ENCODE data around the gene MYF6. TPM values are rescaled to one million over a fixed set of nuclear protein-coding genes. Genes with fewer than 3 reads are reported as not detected.

MYF6 gene
- total and polyA plus RNA-seq, 2 experiments from 2014 or later: 0.30 TPM; not detected in 1

DNA sequence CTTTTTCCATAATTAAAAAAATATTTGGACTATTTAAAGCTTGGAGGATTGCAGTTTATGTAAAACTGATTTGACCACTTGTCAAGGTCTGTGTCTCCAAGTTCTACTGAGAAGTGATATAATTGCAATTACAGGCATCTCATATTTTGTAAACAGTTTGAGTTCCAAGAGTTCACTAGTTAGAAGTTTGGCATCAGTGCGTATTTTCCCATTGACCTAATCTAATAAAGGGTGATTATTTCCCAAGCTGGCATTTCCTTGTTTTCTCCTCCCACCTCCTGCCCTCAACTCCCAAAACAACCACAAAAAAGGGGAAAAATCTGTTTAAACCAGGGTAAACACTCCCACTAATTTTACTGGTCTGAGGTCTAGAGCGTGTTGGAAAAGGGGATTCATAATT, 3.0 kb upstream of the MYF6 start:
- TF ChIP-seq CTCF (IDR thresholded peaks at IDR 0.05; ENCODE audit: poor library complexity) (no peak), EZH2 (IDR thresholded peaks at IDR 0.05; ENCODE audit: borderline replicate concordance) (no peak), EZH2phosphoT487 (IDR thresholded peaks at IDR 0.05; ENCODE audit: low read depth, severe bottlenecking, unreplicated experiment) (no peak)
- 86% methylated on average over 2 of the region's 2 CpGs for WGBS (ENCODE audit: low lambda C conversion rate, missing lambda C conversion rate)
- peaks cover 32% of the 10 kb centered on the region for H3K27me3 ChIP-seq

DNA sequence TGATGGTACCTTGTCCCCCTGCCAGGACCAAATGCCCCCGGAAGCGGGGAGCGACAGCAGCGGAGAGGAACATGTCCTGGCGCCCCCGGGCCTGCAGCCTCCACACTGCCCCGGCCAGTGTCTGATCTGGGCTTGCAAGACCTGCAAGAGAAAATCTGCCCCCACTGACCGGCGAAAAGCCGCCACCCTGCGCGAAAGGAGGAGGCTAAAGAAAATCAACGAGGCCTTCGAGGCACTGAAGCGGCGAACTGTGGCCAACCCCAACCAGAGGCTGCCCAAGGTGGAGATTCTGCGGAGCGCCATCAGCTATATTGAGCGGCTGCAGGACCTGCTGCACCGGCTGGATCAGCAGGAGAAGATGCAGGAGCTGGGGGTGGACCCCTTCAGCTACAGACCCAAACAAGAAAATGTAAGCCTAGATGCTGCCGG, 410 bp downstream of the MYF6 start:
- no peaks in the 10 kb centered on the region for H3K9me3 ChIP-seq (ENCODE audit: low read depth)
- no peak for DNase-seq (ENCODE audit: low spot score)
- no peak overlapping the region for H3K4me3 ChIP-seq
- H3K27ac ChIP-seq: no peak overlapping the region
- no peaks in the 10 kb centered on the region for H3K79me2 ChIP-seq
- no peaks in the 10 kb centered on the region for H3K4me1 ChIP-seq (ENCODE audit: insufficient read depth)
- WGBS (ENCODE audit: low lambda C conversion rate, missing lambda C conversion rate): 35% methylated on average over 21 of the region's 21 CpGs
- peak overlapping the region; percentile 79 for H3K4me2 ChIP-seq
- H4K20me1 ChIP-seq (ENCODE audit: insufficient read depth, poor library complexity, severe bottlenecking): no peaks in the 10 kb centered on the region
- no peak for TF ChIP-seq EZH2 (IDR thresholded peaks at IDR 0.05; ENCODE audit: borderline replicate concordance)
- no peak for TF ChIP-seq CTCF (IDR thresholded peaks at IDR 0.05; ENCODE audit: poor library complexity)
- no peak for TF ChIP-seq EZH2phosphoT487 (IDR thresholded peaks at IDR 0.05; ENCODE audit: low read depth, severe bottlenecking, unreplicated experiment)
- H3K36me3 ChIP-seq (replicated peaks; ENCODE audit: insufficient read depth, low read depth): no peaks in the 10 kb centered on the region
- peak overlapping the region; percentile 75 for H2AFZ ChIP-seq
- peaks cover 61% of the 10 kb centered on the region for H3K27me3 ChIP-seq
- no peaks in the 10 kb centered on the region for H3K9me2 ChIP-seq (replicated peaks; ENCODE audit: insufficient read depth)

More for the DNA sequence above, 3.0 kb upstream of the MYF6 start:
- no peaks in the 10 kb centered on the region for H3K79me2 ChIP-seq
- no peak overlapping the region for H3K27ac ChIP-seq
- H4K20me1 ChIP-seq (ENCODE audit: insufficient read depth, poor library complexity, severe bottlenecking): no peaks in the 10 kb centered on the region
- no peak for DNase-seq (ENCODE audit: low spot score)
- H3K4me1 ChIP-seq (ENCODE audit: insufficient read depth): no peaks in the 10 kb centered on the region
- no peaks in the 10 kb centered on the region for H3K9me3 ChIP-seq (ENCODE audit: low read depth)
- no peak overlapping the region for H3K4me2 ChIP-seq
- H3K36me3 ChIP-seq (replicated peaks; ENCODE audit: insufficient read depth, low read depth): no peaks in the 10 kb centered on the region
- H3K9me2 ChIP-seq (replicated peaks; ENCODE audit: insufficient read depth): no peaks in the 10 kb centered on the region
- no peak overlapping the region for H3K4me3 ChIP-seq
- H2AFZ ChIP-seq: no peak overlapping the region

GRCh38 chr12:80708259-80708974, 983 bp downstream of the MYF6 start:
- no peaks in the 10 kb centered on the region for H3K4me1 ChIP-seq (ENCODE audit: insufficient read depth)
- H3K79me2 ChIP-seq: no peaks in the 10 kb centered on the region
- WGBS (ENCODE audit: low lambda C conversion rate, missing lambda C conversion rate): 6% methylated on average over 41 of the region's 50 CpGs
- H3K4me3 ChIP-seq: no peak overlapping the region
- no peaks in the 10 kb centered on the region for H3K9me3 ChIP-seq (ENCODE audit: low read depth)
- H3K9me2 ChIP-seq (replicated peaks; ENCODE audit: insufficient read depth): no peaks in the 10 kb centered on the region
- H3K4me2 ChIP-seq: peak overlapping the region; percentile 79
- no peak for DNase-seq (ENCODE audit: low spot score)
- no peak overlapping the region for H3K27ac ChIP-seq
- H3K36me3 ChIP-seq (replicated peaks; ENCODE audit: insufficient read depth, low read depth): no peaks in the 10 kb centered on the region
- H3K27me3 ChIP-seq: peaks cover 62% of the 10 kb centered on the region
- no peak for TF ChIP-seq EZH2phosphoT487 (IDR thresholded peaks at IDR 0.05; ENCODE audit: low read depth, severe bottlenecking, unreplicated experiment)
- H2AFZ ChIP-seq: peak overlapping the region; percentile 75
- no peaks in the 10 kb centered on the region for H4K20me1 ChIP-seq (ENCODE audit: insufficient read depth, poor library complexity, severe bottlenecking)

GRCh38 chr12:80708975-80709328, 1.5 kb downstream of the MYF6 start:
- TF ChIP-seq EZH2phosphoT487 (IDR thresholded peaks at IDR 0.05; ENCODE audit: low read depth, severe bottlenecking, unreplicated experiment) (no peak), CTCF (IDR thresholded peaks at IDR 0.05; ENCODE audit: poor library complexity) (no peak), EZH2 (IDR thresholded peaks at IDR 0.05; ENCODE audit: borderline replicate concordance) (no peak)
- no peaks in the 10 kb centered on the region for H3K9me2 ChIP-seq (replicated peaks; ENCODE audit: insufficient read depth)
- no peaks in the 10 kb centered on the region for H3K4me1 ChIP-seq (ENCODE audit: insufficient read depth)
- peak overlapping the region; percentile 75 for H2AFZ ChIP-seq
- H3K27ac ChIP-seq: no peak overlapping the region
- DNase-seq (ENCODE audit: low spot score): no peak
- no peaks in the 10 kb centered on the region for H3K9me3 ChIP-seq (ENCODE audit: low read depth)
- no peaks in the 10 kb centered on the region for H3K36me3 ChIP-seq (replicated peaks; ENCODE audit: insufficient read depth, low read depth)
- H3K4me2 ChIP-seq: peak overlapping the region; percentile 79
- no peak overlapping the region for H3K4me3 ChIP-seq
- 42% methylated on average over 10 of the region's 10 CpGs for WGBS (ENCODE audit: low lambda C conversion rate, missing lambda C conversion rate)
- no peaks in the 10 kb centered on the region for H4K20me1 ChIP-seq (ENCODE audit: insufficient read depth, poor library complexity, severe bottlenecking)
- peaks cover 63% of the 10 kb centered on the region for H3K27me3 ChIP-seq
- H3K79me2 ChIP-seq: no peaks in the 10 kb centered on the region
